HepG2 (cell line): ENCODE measurements around the gene TANGO2. TPM values are rescaled to one million over a fixed set of nuclear protein-coding genes. Genes with fewer than 3 reads are reported as not detected.

Source experiments
- FOXP4 ChIP-seq: sonication (generic); formaldehyde crosslinking; IDR thresholded peaks from 2 replicates; pipeline ENCODE4 v1.4.0; 2020; ENCODE audit warnings: missing genetic modification reagents
- HCFC1 ChIP-seq: fragments of 150-350 bp; IDR thresholded peaks from 2 replicates; pipeline ENCODE4 v1.6.1; 2014; ENCODE audit warnings: low read depth, low read length
- MIER2 ChIP-seq: IDR thresholded peaks from 2 replicates; pipeline ENCODE4 v1.6.1; 2016; ENCODE audit warnings: missing biosample characterization, missing genetic modification reagents
- NBN ChIP-seq: fragments of 450-650 bp; conservative IDR thresholded peaks from 2 replicates; pipeline ENCODE4 v1.6.1; 2017
- NR2F2 ChIP-seq: IDR thresholded peaks from 2 replicates; pipeline ENCODE4 v1.6.1; 2012; ENCODE audit warnings: low read depth, inconsistent platforms, borderline replicate concordance
- SIN3A ChIP-seq: IDR thresholded peaks from 2 replicates; pipeline ENCODE4 v1.6.1; 2011; ENCODE audit warnings: low read depth, mild to moderate bottlenecking, control low read depth, low read length, borderline replicate concordance
- TBX2 ChIP-seq: sonication (generic); formaldehyde crosslinking; IDR thresholded peaks from 2 replicates; pipeline ENCODE4 v1.5.0; 2020; ENCODE audit warnings: missing genetic modification reagents, mild to moderate bottlenecking, borderline replicate concordance
- YY1 ChIP-seq: IDR thresholded peaks from 2 replicates; pipeline ENCODE4 v1.6.1; 2011; ENCODE audit warnings: low read length, low read depth, moderate library complexity, mild to moderate bottlenecking; ENCODE audit not compliant: insufficient read depth, insufficient replicate concordance
- ZBTB40 ChIP-seq, 2 experiments: fragments of 450-650 bp in 1 of 2; sonication (generic) in 1 of 2; formaldehyde crosslinking in 1 of 2; IDR thresholded peaks; 2 replicates each; pipeline versions ENCODE4 v1.6.1 to v1.8.0; 2016 to 2022; ENCODE audit warnings: antibody characterized with exemption in 1 of 2, mild to moderate bottlenecking in 1 of 2, missing genetic modification reagents in 1 of 2
- ZFX ChIP-seq: sonication (generic); formaldehyde crosslinking; IDR thresholded peaks from 2 replicates; pipeline ENCODE4 v1.4.0; 2020; ENCODE audit warnings: mild to moderate bottlenecking, low read depth, missing genetic modification reagents, moderate library complexity
- ZNF333 ChIP-seq: sonication (generic); formaldehyde crosslinking; IDR thresholded peaks from 2 replicates; pipeline ENCODE4 v1.4.0; 2020; ENCODE audit warnings: mild to moderate bottlenecking, missing genetic modification reagents, borderline replicate concordance
- ZNF557 ChIP-seq: sonication (generic); formaldehyde crosslinking; IDR thresholded peaks from 2 replicates; pipeline ENCODE4 v1.4.0; 2020; ENCODE audit warnings: missing genetic modification reagents
- ZNF570 ChIP-seq: sonication (generic); formaldehyde crosslinking; IDR thresholded peaks from 2 replicates; pipeline ENCODE4 v1.4.0; 2020; ENCODE audit warnings: mild to moderate bottlenecking, missing genetic modification reagents, borderline replicate concordance
- ZNF784 ChIP-seq: sonication (generic); formaldehyde crosslinking; IDR thresholded peaks from 2 replicates; pipeline ENCODE4 v1.5.1; 2020; ENCODE audit warnings: missing genetic modification reagents, mild to moderate bottlenecking, borderline replicate concordance
- polyA plus RNA-seq, 8 experiments: library from polyadenylated mRNA; depleted of rRNA in 3 of 8; stranded (reverse) in 7 of 8; unstranded in 1 of 8; fragments of >200 nt; fragmentation: Illumina TruSeq in 4 of 8; extraction: Trizol in 4 of 8; gene quantifications; 2 replicates each; pipeline versions ENCODE4 v1.2.1 to v1.2.3, GENCODE V29; 2011 to 2016; ENCODE audit warnings: low read depth in 4 of 8, missing spikeins in 1 of 8, mixed read lengths in 1 of 8; ENCODE audit not compliant: insufficient read depth in 1 of 8
- total RNA-seq, 5 experiments: library from RNA; depleted of rRNA; stranded (reverse); fragments of >200 nt; fragmentation: Illumina TruSeq; extraction: Trizol; gene quantifications; 2 replicates each; pipeline ENCODE4 v1.2.3, GENCODE V29; 2016; ENCODE audit warnings: low read depth in 1 of 5
- TF ChIP-seq, protein P1 (sequence below): sonication (generic); formaldehyde crosslinking; IDR thresholded peaks from 2 replicates; pipeline ENCODE4 v1.5.0; 2020; ENCODE audit warnings: mild to moderate bottlenecking, missing genetic modification reagents

Gene TANGO2
- total and polyA plus RNA-seq, 2 of the 13 experiments (the other 11 are each of a cell fraction or from before 2014, with no cell fraction given): 12.9 to 14.8 TPM

DNA sequence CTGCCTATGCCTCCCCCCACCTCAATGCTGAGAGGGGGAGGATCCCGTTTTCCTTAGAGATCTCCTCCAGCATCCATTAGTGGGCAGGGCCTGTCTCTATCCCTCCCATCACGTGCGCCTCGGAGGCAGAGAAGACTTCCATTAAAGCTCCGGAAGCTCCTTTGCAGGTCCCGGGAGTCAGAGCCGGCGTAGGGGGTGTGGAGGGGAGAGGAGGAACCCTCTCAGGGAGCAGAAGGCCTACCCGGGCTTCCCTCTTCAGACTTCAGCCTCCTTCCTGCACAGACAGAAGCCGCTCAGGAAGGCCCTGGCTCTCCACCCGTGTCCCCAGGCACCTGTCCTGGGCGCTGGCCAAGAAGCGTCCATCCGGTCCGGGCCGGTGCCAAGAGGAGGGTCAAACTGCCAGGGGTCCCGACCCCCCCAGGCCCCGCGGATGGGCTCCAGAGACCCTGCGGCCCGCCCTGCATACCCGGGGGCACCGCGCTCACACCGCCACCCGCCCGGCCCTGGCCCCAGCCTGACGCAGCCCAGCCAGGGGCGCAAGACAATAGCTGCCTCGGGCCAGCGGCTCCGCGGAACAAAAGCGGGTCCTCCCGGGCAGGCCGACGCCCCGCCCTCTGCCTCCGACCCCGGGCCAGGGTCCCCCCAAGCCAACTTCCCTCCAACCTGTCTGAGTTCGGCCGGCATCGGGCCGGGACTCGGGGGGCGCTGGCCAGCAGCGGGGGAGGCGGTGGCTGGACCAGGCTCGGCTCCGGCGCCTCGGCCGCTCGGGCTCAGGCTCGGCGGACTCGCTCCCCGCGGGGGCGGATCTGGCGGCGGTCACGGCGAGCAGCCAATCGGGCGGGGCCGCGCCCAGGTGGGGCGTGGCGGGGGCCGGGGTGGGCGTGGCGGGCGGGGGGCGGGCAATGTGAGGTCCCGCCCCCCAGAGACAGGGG is 34.2 kb upstream of the TANGO2 start (continued):
- TF ChIP-seq YY1 (no peak), TBX2 (CRISPR knock-in tag) (peak; percentile 45), ZNF333 (CRISPR knock-in tag) (no peak), ZNF557 (CRISPR knock-in tag) (no peak), HCFC1 (no peak), SIN3A (no peak), ZNF784 (CRISPR knock-in tag) (no peak), ZFX (peak; percentile 65), NBN (no peak), ZNF570 (no peak), NR2F2 (no peak), FOXP4 (CRISPR knock-in tag) (no peak), ZBTB40 (IDR thresholded peaks at IDR 0.05) (no peak), ZBTB40 (CRISPR knock-in tag; IDR thresholded peaks at IDR 0.05) (no peak), MIER2 (CRISPR knock-in tag) (no peak)
- TF ChIP-seq, protein P1, sequence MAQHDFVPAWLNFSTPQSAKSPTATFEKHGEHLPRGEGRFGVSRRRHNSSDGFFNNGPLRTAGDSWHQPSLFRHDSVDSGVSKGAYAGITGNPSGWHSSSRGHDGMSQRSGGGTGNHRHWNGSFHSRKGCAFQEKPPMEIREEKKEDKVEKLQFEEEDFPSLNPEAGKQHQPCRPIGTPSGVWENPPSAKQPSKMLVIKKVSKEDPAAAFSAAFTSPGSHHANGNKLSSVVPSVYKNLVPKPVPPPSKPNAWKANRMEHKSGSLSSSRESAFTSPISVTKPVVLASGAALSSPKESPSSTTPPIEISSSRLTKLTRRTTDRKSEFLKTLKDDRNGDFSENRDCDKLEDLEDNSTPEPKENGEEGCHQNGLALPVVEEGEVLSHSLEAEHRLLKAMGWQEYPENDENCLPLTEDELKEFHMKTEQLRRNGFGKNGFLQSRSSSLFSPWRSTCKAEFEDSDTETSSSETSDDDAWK (CRISPR knock-in tag): no peak
